GM18951 (cell line): ENCODE measurements around the gene PPP6R3.
"Not testable (repeated sequence)": the region's sequence is repeated elsewhere in the genome, so short reads cannot be mapped to it uniquely, and the experiment has no call there.

Experiments
- POLR2A ChIP-seq: IDR thresholded peaks from 4 replicates; pipeline ENCODE4 v1.6.1; 2011; ENCODE audit warnings: mild to moderate bottlenecking; ENCODE audit not compliant: insufficient read length, insufficient read depth; ENCODE audit errors: extremely low read depth
- in situ Hi-C: fragments of 300-500 bp; cut with MboI; formaldehyde crosslinking; loops from one replicate; pipeline ENCODE4 v1.12.0; 2022; ENCODE audit warnings: low sequenced_read_pairs, mixed read lengths, inconsistent platforms; ENCODE audit not compliant: unreplicated experiment

The PPP6R3 gene

DNA sequence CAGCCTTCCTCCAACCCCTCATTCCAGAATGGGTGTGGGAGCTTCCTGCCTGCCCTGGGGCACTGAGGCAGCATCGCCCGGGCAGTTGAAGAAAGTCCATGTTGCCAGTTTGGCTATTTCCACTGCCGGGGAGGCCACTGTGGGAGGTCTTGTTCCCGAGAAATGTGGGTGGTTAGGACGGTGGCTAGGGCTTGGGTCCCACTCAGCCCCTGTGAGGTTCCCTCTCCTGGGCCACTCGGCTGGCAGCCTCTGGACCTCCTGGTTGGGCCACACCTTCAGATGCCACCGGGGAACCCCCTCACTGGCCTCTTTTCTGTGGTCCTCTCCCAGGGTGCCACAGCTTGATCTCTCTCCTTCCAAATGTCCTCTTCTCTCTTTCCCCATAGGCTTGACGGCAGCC lies 5.1 kb upstream of the PPP6R3 start:
- in situ Hi-C loops = no loop called here
- TF ChIP-seq POLR2A = no peak

DNA sequence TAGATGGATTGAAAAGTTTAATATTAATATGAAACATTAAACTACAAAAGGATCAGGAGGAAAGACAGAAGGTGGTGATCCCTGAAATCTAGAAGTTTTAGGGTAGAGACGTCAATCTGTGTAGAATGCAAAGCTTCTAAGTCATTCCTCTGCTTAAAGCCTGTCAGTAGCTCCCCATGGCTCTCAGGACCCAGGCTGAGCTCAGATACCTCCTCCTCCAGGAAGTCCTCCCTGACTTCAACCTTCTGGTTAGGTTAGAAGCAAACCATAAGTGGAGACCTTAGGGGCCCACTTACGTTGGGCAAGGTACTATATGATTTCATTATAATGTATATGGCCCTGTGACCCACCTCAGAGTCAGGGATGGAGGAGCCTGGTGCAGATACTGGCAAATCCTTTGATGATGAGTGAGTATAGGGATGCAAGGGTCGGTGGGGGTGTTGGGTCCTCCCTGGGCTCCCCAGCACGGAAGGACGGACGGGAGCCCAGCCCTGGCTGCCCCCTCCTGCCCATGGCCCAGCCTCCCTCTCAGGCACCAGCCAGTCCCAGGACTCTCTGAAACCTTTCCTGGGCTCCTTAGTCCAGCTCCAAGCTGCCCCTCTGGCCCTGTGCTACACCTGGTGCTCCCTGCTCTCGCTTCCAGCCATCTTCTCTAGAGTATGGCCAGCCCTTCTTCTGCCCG lies 3.2 kb upstream of the PPP6R3 start:
- in situ Hi-C loops = no loop called here
- no peak for TF ChIP-seq POLR2A

DNA sequence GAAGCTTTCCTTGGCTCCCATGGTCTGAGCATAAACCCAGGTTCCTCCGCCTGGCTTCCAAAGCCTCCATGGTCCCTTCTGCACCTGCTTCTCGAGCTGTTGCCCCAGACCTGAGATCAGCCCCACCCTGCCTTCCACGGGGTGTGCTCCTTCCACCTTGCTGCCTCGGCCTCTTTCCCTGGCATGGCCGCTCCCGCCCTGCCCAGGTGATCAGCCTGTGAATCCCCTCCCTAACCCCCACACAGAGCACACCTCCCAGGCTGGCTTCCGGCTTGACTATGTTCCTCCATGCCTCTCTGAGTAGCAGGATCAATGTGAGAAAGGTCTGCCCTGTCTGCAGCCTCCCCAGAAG lies 2.7 kb upstream of the PPP6R3 start:
- in situ Hi-C loops = no loop called here
- no peak for TF ChIP-seq POLR2A

DNA sequence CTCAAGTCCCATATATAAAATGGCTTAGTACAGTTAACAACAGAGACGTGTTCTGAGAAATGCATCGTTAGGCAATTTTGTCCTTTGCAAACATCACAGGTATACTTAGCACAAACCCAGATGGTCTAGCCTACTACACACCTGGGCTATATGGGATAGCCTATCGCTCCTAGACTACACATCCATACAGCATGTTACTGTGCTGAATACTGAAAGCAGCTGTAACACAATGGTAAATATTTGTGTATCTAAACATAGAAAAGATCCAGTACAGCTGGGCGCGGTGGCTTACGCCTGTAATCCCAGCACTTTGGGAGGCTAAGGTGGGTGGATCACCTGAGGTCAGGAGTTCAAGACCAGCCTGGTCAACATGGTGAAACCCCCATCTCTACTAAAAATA lies 2.2 kb upstream of the PPP6R3 start:
- in situ Hi-C loops = not testable (repeated sequence)

DNA sequence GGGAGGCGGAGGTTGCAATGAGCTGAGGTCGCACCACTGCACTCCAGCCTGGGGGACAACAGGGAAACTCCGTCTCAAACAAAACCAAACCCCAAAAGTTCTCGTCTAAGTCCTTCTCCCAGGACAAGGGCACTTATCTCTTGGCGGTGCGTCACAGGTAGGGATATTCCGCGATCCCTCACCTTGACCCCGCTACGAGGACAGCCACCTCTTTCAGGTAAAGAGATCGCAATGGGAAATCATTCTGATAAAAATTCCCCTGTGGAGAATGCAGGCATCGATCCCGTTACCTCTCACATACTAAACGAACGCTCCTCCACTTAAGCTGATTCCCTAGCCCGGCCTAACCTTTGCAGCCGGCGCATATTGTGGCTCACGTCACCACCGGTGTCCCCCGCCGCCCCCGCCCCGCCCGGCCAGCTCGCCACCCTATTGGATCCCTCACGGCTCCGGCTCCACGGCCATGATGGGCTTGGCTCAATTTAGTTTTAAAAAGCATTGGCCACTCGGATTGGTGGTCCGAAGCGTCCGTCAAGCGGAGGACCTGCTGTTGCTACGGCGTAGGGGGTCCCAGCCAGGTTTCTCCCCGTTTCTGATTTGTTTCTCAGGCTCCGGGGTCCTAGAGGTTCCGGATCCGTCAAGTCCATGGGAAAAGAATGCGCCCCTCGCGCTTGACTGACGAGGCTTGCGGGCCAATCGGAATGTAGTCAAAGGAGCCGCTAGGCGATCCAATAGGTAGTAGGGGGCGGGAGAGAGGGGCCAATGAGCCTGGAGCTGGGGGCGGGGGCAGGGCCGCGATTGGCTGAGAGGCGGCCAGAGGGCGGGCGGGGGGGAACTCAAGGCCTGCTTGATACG lies 439 bp upstream of the PPP6R3 start:
- no peak for TF ChIP-seq POLR2A
- in situ Hi-C loops = no loop called here

DNA sequence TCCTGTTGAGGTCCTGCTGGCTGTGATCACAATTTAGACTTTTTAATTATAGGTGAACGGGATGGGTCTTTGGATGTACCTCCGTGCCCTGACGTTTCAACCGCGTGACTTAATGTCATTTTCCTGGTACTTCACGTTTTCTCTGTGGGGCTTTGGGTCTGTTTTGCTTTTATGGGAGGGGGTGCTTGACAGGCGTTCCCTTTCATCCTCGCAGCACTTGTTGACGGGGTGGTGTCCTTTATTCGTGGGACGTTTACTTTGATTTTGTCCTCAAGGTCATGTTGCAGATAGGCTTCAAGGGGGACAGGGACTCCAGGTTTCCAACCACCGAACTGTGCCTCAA lies 994 bp downstream of the PPP6R3 start:
- TF ChIP-seq POLR2A = no peak

DNA sequence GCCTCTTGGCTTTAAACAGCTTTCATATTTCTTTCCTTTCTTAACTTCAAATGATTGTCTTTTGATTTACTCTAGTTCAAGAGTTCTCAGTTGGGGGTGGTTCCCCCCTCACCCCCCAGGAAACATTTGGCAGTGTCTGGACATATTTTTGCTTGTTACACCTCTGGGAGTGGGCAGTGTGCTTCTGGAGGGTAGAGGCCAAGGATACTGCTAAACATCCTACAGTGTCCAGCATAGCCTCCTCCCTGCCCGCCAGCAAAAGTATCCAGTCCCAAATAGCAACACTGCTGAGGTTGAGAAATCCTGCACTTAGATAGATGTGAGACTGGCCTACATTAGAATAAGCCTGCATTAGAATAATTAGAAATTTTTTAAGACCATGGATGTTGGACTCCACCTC lies 3.2 kb downstream of the PPP6R3 start:
- TF ChIP-seq POLR2A = no peak
- in situ Hi-C loops = no loop called here

More for the DNA sequence above, 994 bp downstream of the PPP6R3 start:
- in situ Hi-C loops = no loop called here

DNA sequence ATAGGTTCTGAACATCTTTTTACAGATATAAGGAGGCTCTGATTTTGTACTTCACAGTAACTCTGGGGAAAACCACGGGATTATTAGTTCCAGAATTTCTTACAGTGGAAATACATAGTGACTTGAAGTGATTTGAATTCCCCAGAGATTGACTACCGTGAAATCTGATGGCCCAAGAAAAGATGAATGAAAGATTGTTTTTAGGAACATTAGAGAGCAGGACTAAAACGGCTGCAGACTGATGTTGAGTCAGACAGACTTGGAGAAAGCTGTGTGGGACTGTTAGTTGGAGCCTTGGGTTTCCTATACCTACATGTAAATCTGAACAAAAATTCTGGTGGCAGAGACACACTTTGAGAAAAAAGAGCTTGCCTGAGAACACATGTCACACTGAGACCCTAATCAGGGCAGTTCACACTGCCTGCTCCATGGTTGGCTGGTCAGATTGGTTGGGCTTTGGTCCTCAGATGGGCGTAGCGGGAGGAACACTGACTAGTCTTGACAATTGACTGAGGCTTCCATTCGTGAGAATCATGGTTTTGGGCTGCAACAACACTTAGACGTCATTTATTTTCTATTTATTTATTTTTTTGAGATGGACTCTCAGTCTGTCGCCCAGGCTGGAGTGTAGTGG lies 6.8 kb downstream of the PPP6R3 start:
- TF ChIP-seq POLR2A = no peak
- in situ Hi-C loops = no loop called here

DNA sequence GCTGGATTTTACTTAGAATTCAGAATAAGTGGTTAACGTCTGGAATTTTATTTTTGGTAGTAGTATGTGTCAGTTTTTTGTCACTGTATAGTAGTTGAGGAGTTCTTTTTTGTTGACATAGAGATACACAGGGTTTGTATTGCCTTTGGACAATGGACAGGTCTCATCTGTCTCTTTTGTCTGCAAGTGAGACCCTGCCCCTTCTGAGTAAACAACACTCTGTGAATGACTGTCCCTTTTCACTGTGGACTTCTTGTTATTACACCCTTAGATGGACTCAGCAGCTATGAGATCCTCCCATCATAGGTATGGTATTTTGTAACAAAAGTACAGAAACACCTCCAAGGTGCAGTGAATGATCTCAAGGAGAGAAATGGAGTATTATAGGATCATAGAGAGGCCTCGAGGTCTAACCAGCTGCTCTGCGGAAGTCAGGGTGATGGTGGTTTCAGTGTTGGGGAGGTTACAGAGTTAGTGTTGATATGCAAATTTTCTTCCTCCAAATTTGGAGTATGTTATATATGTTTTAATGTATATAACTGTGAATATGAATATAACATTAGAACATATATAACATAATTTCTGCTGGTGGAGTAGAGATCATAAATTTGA lies 7.8 kb downstream of the PPP6R3 start:
- in situ Hi-C loops = no loop called here
- no peak for TF ChIP-seq POLR2A

DNA sequence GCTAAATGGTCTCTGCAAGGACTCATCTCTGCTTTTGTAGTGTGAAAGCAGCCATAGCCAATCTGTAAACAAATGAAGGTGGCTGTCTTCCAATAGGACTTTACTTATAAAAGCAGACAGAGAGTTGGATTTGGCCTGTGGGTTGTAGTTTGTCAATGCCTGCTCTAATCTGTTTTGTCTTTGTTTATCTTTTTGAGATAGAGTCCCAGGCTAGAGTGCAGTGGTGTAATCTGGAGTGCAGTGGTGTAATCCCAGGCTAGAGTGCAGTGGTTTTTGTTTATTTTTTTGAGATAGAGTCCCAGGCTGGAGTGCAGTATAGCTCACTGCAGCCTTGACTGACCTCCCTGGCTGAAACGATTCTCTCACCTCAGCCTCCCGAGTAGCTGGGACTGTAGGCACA lies 8.6 kb downstream of the PPP6R3 start:
- in situ Hi-C loops = no loop called here
- TF ChIP-seq POLR2A = no peak

DNA sequence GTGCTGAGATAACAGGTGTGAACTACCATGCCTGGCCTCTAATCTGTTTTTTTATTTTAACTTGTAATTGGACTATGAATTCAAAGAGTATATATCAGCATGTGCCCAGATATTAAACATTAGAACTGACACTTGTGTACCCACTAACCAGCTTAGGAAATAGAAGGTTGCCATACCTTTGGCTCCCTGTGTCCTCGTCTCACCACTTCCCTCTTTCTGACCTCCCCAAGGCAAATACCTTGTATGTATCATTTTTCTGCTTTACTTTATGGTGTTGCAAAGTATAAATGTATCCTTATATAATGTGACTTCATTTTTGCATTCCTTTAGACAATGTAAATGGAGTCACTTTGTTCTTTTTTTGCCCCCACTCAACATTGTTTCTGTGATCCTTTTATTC lies 9.1 kb downstream of the PPP6R3 start:
- TF ChIP-seq POLR2A = no peak
- in situ Hi-C loops = no loop called here

DNA sequence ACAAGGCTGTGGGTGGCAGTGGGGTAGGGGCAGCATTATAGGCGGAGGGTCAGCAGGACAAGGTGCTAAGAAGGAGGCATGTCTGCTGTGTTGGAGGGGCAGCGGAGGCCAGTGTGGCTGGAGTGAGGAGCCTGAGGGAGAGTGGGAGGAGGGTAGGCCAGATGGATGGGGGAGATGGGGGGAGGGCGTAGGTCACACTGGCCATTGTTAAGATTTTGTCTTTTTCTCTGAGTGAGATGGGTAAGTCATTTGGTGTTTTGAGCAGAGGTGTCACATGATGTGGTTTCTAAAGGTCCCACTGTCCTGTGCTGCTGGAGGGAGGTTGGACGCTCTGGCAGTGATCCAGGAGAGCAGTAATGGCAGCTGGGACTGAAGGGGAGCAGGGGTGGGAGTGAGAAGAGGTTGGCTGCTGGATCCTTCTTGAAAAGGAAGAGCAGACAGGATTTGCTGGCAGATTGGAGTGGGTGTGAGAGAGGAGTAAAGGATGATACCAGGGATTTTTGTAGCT lies 9.8 kb downstream of the PPP6R3 start:
- in situ Hi-C loops = no loop called here
- no peak for TF ChIP-seq POLR2A

DNA sequence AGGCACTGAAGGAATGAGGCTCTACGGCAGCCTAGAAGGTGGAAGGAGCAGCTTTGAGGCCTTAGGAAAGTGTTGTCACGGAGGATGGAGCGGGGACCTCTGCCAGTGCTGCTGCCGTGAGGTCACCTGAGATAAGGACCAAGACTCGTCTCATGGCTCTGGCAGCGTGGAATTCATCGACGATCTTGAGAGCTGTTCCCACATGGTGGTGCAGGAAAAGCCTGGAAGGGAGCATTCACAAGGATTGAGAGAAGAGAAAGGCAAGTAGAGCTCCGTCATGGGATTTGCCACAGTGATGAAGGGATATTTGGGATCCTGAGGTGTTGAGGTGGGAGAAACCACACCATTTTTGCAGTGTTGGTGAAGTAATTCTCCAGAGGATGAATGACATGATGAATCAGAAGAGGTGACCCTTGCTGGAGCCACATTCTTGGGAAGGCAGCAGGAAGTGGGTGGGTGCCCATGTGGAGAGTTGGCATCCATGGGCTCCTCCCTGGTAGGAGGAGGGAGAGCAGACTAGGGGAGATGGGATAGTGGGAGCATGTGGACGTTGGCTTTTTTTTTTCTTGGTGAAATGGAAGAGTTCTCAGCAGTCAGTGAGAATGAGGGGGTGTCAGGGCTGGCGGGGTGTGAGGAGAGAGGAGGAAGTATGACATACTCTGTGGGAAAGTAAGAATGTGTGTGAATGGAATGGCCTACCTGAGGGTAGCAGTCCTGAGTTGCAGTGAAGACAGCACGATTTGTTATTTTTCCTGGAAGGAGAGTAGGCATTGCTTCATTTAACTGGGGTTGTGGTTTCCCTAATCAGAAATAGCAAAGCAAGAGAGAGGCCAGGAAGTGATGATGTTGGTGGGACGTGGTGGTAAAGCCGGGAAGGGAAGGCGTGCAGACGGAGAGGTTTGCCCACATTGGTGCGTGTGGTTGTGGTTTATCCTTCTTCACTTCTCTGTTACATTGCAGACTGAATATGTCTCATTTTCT lies 11.1 kb downstream of the PPP6R3 start:
- in situ Hi-C loops = no loop called here
- TF ChIP-seq POLR2A = no peak

DNA sequence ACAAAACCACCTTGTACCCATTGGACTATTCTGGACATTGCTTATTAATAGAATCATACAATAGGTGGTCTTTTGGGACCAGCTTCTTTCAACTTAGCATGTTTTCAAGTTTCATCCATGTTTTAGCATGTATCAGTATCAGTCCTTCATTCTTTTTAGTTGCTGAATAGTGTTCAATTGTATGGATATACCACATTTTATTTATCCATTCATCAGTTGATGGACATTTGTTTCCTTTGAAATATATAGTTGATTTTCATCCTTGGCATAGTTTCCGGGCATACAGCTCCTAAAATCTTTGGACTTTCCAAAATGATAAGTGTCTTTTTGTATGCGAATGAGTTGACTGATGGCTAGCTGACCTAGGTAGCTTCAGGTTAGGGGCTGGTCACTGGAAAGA lies 12.2 kb downstream of the PPP6R3 start:
- TF ChIP-seq POLR2A = no peak
- in situ Hi-C loops = no loop called here
